GM19351 (cell line): ENCODE data around the gene LAMC2.

ENCODE experiments used
- ATAC-seq: cut with Tn5 transposase; IDR thresholded peaks from one replicate; pipeline ENCODE4 v1.9.1; 2021; ENCODE audit warnings: mild to moderate bottlenecking, moderate library complexity; ENCODE audit not compliant: unreplicated experiment

The LAMC2 gene

DNA sequence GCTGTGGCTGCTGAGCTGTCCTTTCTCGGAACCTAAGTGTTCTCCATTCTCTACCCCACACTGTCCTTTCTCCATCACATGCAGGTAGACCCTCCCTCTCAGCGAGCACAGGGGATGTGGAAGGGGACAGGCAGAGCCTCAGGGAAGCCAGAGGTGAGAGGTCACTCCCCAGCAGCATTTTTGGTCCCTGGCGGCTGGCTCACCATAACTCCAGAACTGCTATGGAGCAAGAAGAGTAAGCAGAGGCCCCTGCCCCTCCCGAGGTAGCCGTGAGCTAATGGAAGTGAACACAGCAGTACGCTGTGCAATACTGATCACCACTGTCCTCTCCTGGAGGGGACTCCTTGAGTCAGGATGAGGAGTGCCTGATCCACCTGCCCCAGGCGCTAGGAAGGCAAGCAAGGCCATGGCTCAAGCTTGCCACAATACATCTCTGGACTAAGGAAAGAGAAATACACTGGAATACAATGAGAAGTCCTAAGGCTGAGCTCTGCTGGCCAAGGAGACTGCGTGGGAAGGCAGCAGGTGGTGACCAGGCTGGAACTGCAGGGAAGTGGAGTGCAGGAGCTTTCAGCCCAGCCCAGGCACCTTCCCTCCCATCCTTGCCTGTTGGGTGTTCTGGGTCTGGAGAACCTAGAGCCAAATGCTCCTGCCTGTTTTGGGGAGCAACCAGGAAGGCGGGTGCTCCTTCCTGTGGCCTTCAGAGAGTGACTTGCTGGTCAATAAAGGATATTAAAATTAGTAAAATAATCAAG, 96.2 kb downstream of the LAMC2 start:
- ATAC-seq = no peak

DNA sequence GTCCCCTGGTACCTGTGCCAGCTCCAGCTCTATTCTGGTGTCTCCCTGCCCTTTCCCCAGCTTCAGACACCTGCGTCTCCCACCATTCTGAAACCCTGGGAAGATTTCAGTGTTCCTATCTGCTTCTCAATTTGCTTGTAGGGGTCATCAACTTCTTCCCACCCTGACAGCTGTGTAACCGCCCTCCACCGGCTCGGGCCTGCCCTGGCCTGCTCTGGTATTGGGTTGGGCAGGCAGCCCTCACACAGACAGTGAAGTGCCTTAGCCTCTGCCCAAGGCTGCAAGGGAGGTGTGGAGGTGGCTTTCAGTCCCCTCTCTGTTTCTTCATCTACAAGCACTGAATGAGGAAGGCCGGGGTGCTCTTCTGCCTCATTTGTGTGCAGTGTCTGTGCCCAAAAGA, 97.2 kb downstream of the LAMC2 start:
- no peak for ATAC-seq

DNA sequence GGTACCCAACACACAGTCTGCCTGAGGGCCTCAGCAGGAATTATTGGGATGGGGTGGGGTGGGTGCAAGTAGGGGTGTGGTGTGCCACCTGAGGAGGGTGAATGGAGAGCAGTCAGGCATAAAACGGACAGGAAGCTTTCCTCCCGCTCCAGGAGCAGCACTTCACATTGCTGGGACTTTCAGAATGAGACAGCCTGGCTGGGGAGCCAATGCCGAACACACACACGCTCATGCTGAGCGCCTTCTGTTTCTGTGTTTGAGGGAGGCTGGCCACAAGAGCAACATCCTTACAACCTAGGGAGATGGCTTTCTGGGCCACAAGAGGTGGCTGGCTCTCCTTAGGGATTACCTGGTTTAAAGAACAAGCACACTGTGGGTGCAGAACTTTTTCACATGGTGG, 98.0 kb downstream of the LAMC2 start:
- no peak for ATAC-seq

DNA sequence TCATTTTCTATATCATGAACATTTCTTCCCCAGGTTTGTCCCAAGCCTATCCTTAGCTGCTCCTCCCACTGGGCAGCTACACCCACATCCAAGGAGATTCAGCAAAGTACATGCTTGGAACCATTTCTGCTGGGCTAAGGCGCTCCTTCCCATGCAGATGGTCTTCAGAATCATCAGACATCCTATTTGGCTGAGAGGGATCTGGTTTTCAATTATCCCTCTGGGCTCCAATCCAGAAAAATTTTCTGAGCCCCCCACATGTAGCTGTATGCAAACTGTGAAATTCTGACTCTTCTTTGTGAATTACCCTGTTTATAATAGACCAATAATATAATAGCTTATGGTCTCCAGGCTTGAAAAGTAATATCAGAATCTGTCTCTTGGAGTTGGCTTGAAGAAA, 99.2 kb downstream of the LAMC2 start:
- no peak for ATAC-seq

DNA sequence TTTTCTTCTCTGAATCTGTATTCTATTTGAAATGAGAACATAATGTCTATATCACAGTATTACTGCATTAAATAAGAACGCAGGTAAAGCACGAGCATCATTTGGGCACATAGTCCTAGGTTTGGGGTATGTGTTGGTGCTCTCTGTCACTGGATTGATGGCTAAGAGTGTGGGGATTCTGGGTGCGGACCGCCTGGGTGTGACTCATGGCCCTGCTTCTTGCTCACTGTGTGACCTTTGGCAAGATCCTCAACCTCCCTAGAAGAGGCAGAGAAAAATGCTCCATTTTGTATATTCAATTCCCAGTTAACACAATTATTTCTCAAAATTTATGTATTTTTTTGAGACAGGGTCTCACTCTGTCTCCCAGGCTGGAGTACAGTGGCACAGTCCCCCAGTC, 99.7 kb downstream of the LAMC2 start:
- ATAC-seq = no peak

DNA sequence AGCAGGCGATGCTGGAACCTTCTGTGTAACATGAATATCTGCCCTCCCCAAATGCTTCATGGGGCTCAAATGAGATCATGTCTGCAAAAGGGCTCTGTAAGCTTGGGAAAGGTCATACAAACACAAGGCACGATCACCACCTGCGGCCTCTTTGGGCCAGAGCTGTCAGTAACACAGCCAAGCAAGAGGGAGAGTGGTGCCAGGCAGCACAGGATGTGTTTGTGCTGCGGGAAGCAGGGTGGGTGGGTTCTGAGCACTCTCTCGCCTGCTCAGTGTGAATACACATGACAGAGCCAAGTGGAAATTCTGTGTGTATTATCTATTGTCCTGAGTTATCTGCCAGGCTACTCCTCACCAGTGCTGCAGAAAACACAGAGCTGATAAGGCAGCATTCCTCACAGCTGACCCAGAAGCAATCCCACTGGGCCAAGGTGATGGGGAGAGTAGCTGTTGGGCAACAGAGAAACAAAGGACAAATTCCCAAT, 101.2 kb downstream of the LAMC2 start:
- no peak for ATAC-seq

DNA sequence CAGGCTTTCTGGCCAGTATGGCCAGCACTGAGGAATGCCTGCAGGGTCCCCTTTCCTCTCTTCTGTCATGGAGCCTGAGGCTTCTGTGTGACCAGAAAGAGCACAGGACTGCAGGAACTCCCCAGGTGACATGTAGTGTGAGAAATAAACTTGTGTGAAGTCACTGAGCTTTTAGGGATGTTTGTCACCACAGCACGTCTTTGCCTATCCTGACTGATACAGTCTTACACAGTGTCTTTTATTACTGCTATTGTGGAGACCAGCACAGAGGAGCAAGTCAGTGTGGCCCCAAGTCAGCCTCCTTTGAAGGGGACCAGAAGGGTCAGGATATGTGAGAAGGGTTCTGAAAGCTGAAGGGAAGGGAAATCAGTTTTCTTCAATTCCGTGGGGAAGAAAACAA, 102.5 kb downstream of the LAMC2 start:
- ATAC-seq = no peak

DNA sequence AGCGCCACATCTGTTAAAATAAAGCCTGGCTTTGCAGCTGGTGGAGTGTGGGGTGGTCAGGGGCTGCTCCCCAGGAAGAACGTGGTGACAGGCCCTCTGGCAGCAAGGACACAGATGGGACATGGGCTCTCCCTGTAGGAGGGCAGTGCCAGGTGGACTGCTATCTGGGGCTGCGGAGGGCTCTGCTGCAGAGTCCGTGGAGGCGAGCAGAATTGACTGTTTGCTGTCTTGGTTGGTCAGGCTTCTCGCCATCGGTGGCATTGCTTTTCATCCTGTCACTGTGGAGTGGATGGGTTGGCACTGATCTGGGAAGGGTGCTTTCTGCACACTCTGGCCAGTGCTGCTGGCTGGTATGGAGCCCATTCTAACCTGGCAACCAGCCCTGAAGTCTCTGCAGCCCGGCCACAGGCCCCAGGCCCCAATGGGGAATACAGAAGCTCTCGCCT, 103.0 kb downstream of the LAMC2 start:
- no peak for ATAC-seq

DNA sequence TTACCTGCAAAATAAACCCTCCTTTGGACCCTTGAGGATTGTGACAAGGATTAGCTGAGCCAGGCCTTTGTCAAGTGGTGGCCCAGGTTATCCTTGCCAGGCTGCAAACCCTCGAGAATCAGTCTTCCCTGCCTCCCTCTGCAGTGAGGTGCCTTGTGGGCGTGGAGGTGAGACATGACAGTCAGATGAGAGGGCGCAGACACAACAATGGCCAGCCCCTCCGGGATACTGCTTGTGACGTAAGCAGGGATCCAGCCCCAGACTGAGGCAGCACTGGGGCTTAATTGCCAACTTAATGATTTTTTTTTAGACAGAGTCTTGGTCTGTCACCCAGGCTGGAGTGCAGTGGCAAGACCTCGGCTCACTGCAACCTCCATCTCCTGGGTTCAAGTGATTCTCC, 104.6 kb downstream of the LAMC2 start:
- no peak for ATAC-seq

DNA sequence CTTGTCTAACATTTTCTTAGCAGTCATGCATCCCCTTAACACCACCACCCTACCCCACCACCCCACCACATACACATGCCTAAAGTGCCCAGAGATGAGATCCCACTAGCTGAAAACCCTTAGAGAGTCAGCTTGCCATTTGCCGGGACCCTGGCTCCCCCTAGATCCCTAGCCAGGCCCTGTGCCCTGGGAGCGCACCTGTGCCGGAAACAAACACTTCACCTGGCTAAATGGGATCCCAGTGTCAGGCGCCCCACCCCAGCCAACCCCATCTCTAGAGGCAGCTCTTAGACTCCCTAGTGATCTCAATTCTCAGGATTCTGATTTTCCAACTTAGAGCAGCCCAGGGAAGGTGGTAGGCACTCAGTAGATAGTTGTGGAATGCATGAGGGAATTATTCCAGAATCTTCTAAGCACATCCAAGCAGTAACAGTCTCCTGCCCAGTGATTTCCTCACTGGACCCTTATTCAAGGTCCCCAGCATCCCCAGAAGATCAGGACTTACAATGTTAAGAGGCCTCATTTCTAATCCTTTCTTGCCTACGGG, 105.2 kb downstream of the LAMC2 start:
- no peak for ATAC-seq

DNA sequence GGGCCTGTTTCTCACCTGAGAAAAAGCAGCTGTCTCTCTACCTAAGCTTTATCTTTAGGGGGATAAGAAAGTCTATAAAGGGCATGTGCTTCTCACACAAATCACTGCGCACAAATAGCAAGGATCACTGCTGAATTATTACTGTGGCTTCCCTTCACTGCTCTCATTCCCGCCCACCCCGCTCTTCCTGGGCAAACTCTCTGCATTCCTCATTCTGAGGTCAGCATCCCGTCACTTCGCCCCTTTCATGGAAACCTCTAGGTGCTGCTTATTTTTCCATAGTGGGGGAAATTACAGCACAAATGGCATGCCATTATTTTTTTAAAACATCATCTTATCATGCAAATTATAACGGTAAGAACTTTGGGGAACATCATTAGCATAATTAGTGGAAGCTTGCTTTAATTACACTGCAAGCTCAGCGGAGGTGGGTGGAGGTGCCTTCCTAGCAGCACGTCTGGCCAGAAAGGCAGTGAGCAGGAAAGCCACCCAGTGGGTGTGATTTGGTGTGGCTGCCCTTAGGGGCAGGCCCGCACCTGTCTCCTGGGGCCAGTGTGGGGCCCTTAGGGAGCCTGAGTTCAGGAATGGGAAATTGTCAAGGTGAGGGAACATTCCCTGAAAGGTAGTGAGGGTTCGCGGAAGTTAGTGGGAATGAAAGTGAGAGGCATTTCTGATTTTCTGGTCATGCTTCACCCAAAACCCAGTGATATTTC, 105.9 kb downstream of the LAMC2 start:
- ATAC-seq = no peak

DNA sequence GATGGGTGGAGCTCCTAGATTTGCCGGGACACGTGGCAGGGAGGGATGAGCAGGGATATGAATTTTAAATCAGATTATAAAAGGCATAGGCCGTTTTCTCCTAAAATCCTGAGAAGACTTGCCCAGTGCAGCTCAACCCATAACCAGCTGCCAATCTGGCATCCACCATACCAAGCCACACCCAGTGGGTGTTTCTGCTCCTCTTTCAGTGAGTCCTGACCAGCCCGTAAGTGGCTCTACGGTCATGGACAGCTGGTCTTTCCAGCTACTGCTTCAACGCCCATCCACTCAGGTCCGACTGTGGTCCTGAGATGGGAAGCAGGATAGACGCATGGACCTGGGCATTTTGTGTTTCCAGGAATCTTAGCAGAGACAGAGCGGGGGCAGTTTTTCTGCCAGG, 107.2 kb downstream of the LAMC2 start:
- ATAC-seq = no peak

DNA sequence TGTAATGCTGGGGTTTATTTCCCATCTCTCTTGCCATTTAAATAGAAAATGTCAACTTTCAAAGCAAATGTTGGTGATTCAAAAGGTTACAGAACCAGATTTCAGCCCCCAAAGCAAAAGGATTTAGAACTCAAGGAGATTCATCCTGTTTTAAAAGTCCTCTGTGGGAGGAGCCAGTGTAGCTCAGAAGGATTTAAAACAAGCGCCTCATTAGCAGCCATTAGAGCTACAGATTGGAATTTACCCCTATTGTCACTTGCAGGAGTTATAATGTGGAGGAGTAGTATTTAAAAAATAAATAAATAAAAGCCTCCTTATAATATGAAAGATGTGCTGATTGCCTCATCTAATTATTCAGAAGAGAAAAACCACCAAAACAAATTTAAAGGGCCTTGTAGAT, 107.8 kb downstream of the LAMC2 start:
- no peak for ATAC-seq
